Measurements from ENCODE around the gene DGKI. TPM values are rescaled to one million over a fixed set of nuclear protein-coding genes. Genes with fewer than 3 reads are reported as not detected.

DGKI gene
- polyA plus RNA-seq, 2 of the 4 experiments (the other 2 are of a cell fraction): 0.05 to 0.08 TPM

DNA sequence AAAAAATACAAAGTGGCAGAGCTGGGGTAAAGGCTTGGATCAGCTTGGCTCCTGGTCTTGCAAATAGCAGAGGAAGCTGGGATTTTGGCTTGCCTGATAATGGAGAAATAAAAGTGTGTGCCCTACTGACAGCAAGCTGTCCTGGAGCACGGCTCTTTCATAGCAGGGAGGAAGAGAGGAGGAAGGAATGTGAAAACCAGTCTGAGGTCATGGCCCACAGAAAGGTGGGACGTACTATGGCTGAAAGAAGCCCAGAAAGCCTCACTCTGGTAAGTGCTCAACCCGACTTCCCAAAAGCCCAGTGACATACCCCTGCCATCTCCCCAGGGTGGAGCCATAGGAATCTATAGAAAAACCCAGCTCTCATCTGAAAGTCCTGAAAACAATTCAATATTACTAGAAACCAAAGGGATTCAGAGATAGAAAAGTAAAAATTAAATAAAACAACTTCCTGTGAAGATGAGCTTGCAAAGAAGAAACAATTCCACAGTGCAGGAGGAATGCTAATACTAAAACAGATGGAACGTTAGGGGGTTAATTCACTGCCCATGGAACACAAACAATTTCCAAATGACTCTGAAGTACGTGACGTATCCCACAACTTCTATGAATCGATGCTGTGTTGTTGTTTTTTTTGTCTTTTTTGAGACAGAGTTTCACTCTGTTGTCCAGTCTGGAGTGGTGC is 256.6 kb downstream of the DGKI start (continued):
- TF ChIP-seq ZFP36 (IDR thresholded peaks at IDR 0.05; ENCODE audit: borderline replicate concordance, partially characterized antibody) (no peak), KDM5A (IDR thresholded peaks at IDR 0.05) (no peak), MYC (IDR thresholded peaks at IDR 0.05; ENCODE audit: borderline replicate concordance, low read length) (no peak)

- POLR2A ChIA-PET: no interaction called here
- ATAC-seq: no peak
Observed at GRCh38 chr7:137587326-137587725, 259.4 kb downstream of the DGKI start.

More at GRCh38 chr7:137587326-137587725, 259.4 kb downstream of the DGKI start:
- H3K4me1 ChIP-seq: peaks cover 7% of the 10 kb centered on the region; the same call in 1 of the 3 replicates
- DNase-seq (ENCODE audit: low read depth in 1 of 2, low spot score in 1 of 2): no peak
- CTCF ChIA-PET: no interaction called here
- TF ChIP-seq HMGXB4 (CRISPR knock-in tag; IDR thresholded peaks at IDR 0.05; ENCODE audit: borderline replicate concordance) (no peak), RARB (CRISPR knock-in tag; IDR thresholded peaks at IDR 0.05) (no peak), RFX5 (IDR thresholded peaks at IDR 0.05) (no peak), ZNF302 (CRISPR knock-in tag; IDR thresholded peaks at IDR 0.05) (no peak), POLR2A (IDR thresholded peaks at IDR 0.05; ENCODE audit: low read length) (no peak), NPAS2 (CRISPR knock-in tag; IDR thresholded peaks at IDR 0.05; ENCODE audit: borderline replicate concordance) (no peak), RNF2 (IDR thresholded peaks at IDR 0.05; ENCODE audit: borderline replicate concordance, low read depth) (no peak), NR3C1 (IDR thresholded peaks at IDR 0.05) (no peak), FOSL2 (IDR thresholded peaks at IDR 0.05) (no peak), FOSL2 (CRISPR knock-in tag; IDR thresholded peaks at IDR 0.05) (no peak), HDAC2 (IDR thresholded peaks at IDR 0.05) (no peak), MAZ (IDR thresholded peaks at IDR 0.05; ENCODE audit: borderline replicate concordance, low read depth, low read length) (no peak), TFCP2L1 (CRISPR knock-in tag; IDR thresholded peaks at IDR 0.05) (no peak), HOXB5 (CRISPR knock-in tag; IDR thresholded peaks at IDR 0.05) (no peak), USF2 (IDR thresholded peaks at IDR 0.05) (no peak), EHF (CRISPR knock-in tag; IDR thresholded peaks at IDR 0.05) (no peak), ELK1 (IDR thresholded peaks at IDR 0.05; ENCODE audit: low read depth, low read length) (no peak), POLR2AphosphoS2 (conservative IDR thresholded peaks at IDR 0.05; ENCODE audit: low read length) (no peak)
- TF ChIP-seq, protein P1, sequence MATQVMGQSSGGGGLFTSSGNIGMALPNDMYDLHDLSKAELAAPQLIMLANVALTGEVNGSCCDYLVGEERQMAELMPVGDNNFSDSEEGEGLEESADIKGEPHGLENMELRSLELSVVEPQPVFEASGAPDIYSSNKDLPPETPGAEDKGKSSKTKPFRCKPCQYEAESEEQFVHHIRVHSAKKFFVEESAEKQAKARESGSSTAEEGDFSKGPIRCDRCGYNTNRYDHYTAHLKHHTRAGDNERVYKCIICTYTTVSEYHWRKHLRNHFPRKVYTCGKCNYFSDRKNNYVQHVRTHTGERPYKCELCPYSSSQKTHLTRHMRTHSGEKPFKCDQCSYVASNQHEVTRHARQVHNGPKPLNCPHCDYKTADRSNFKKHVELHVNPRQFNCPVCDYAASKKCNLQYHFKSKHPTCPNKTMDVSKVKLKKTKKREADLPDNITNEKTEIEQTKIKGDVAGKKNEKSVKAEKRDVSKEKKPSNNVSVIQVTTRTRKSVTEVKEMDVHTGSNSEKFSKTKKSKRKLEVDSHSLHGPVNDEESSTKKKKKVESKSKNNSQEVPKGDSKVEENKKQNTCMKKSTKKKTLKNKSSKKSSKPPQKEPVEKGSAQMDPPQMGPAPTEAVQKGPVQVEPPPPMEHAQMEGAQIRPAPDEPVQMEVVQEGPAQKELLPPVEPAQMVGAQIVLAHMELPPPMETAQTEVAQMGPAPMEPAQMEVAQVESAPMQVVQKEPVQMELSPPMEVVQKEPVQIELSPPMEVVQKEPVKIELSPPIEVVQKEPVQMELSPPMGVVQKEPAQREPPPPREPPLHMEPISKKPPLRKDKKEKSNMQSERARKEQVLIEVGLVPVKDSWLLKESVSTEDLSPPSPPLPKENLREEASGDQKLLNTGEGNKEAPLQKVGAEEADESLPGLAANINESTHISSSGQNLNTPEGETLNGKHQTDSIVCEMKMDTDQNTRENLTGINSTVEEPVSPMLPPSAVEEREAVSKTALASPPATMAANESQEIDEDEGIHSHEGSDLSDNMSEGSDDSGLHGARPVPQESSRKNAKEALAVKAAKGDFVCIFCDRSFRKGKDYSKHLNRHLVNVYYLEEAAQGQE (IDR thresholded peaks at IDR 0.05): no peak
- TF ChIP-seq, protein P2, sequence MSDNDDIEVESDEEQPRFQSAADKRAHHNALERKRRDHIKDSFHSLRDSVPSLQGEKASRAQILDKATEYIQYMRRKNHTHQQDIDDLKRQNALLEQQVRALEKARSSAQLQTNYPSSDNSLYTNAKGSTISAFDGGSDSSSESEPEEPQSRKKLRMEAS (IDR thresholded peaks at IDR 0.05): no peak
- TF ChIP-seq, protein P3, sequence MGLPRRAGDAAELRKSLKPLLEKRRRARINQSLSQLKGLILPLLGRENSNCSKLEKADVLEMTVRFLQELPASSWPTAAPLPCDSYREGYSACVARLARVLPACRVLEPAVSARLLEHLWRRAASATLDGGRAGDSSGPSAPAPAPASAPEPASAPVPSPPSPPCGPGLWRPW (IDR thresholded peaks at IDR 0.05): no peak
- 69% methylated on average over 5 of the region's 5 CpGs for whole genome bisulfite sequencing (ENCODE audit: missing lambda C conversion rate)
- H3K27ac ChIP-seq: no peak overlapping the region
- H3K4me3 ChIP-seq: no peak overlapping the region
- no peaks in the 10 kb centered on the region for H3K9me3 ChIP-seq
- FAIRE-seq: no peak
- H3K4me2 ChIP-seq: no peak overlapping the region
